KMS-11 (cell line): ENCODE data around the gene MGAT3.

ENCODE experiments used
- H2AFZ ChIP-seq: fragments of 200-600 bp; sonication (generic); 2 replicates; pipeline ENCODE4 v1.6.1; 2016; ENCODE audit warnings: antibody characterized with exemption, mixed run types, low read depth
- H3K27ac ChIP-seq: fragments of 200-600 bp; sonication (generic); 2 replicates; pipeline ENCODE4 v1.6.1; 2016; ENCODE audit warnings: mild to moderate bottlenecking, mixed run types
- H3K27me3 ChIP-seq: fragments of 200-600 bp; sonication (generic); 2 replicates; pipeline ENCODE4 v1.6.1; 2017; ENCODE audit warnings: mild to moderate bottlenecking, low read depth, mixed run types, moderate library complexity; ENCODE audit not compliant: insufficient read depth
- H3K36me3 ChIP-seq: fragments of 200-600 bp; sonication (generic); 2 replicates; pipeline ENCODE4 v1.6.1; 2017; ENCODE audit warnings: mild to moderate bottlenecking, mixed run types; ENCODE audit not compliant: insufficient read depth
- H3K4me1 ChIP-seq: fragments of 200-600 bp; sonication (generic); 2 replicates; pipeline ENCODE4 v1.6.1; 2016; ENCODE audit warnings: mild to moderate bottlenecking, low read depth, mixed run types; ENCODE audit not compliant: poor library complexity, severe bottlenecking
- H3K4me2 ChIP-seq: fragments of 200-600 bp; sonication (generic); 2 replicates; pipeline ENCODE4 v1.7.0; 2016; ENCODE audit warnings: mild to moderate bottlenecking, mixed run types
- H3K4me3 ChIP-seq: fragments of 200-600 bp; sonication (generic); IDR thresholded peaks from 2 replicates; pipeline ENCODE4 v1.6.1; 2017; ENCODE audit warnings: low read depth, low read length, mixed read lengths; ENCODE audit not compliant: insufficient read depth
- H3K79me2 ChIP-seq: fragments of 200-600 bp; sonication (generic); 2 replicates; pipeline ENCODE4 v1.6.1; 2016; ENCODE audit warnings: low read depth, mixed run types; ENCODE audit not compliant: insufficient read depth
- H3K9ac ChIP-seq: fragments of 200-600 bp; sonication (generic); 2 replicates; pipeline ENCODE4 v1.6.1; 2016; ENCODE audit warnings: mild to moderate bottlenecking, mixed run types
- H4K20me1 ChIP-seq: fragments of 200-600 bp; sonication (generic); 2 replicates; pipeline ENCODE4 v1.6.1; 2016; ENCODE audit warnings: mild to moderate bottlenecking, mixed run types; ENCODE audit not compliant: insufficient read depth
- TF ChIP-seq, protein P1 (sequence below): fragments of 200-600 bp; sonication (generic); conservative IDR thresholded peaks from 2 replicates; pipeline ENCODE4 v1.6.1; 2017; ENCODE audit warnings: low read depth, mild to moderate bottlenecking, antibody characterized with exemption, low read length, moderate library complexity, mixed read lengths

Gene MGAT3

GRCh38 chr22:39419096-39419495 lies 37.7 kb upstream of the MGAT3 start:
- Histone ChIP-seq H3K4me3 (no peak overlapping the region), H3K79me2 (no peaks in the 10 kb centered on the region), H3K9ac (no peak overlapping the region), H3K27me3 (no peaks in the 10 kb centered on the region), H4K20me1 (no peaks in the 10 kb centered on the region), H3K27ac (no peak overlapping the region), H3K4me2 (no peak overlapping the region), H3K36me3 (no peaks in the 10 kb centered on the region; the same call in 1 of the 2 replicates), H2AFZ (no peak overlapping the region), H3K4me1 (no peaks in the 10 kb centered on the region)
- TF ChIP-seq, protein P1, sequence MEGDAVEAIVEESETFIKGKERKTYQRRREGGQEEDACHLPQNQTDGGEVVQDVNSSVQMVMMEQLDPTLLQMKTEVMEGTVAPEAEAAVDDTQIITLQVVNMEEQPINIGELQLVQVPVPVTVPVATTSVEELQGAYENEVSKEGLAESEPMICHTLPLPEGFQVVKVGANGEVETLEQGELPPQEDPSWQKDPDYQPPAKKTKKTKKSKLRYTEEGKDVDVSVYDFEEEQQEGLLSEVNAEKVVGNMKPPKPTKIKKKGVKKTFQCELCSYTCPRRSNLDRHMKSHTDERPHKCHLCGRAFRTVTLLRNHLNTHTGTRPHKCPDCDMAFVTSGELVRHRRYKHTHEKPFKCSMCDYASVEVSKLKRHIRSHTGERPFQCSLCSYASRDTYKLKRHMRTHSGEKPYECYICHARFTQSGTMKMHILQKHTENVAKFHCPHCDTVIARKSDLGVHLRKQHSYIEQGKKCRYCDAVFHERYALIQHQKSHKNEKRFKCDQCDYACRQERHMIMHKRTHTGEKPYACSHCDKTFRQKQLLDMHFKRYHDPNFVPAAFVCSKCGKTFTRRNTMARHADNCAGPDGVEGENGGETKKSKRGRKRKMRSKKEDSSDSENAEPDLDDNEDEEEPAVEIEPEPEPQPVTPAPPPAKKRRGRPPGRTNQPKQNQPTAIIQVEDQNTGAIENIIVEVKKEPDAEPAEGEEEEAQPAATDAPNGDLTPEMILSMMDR = no peak

- no peaks in the 10 kb centered on the region; the same call in 1 of the 2 replicates for H3K36me3 ChIP-seq
- no peak overlapping the region for H3K27ac ChIP-seq
Observed at GRCh38 chr22:39419911-39420310, 36.9 kb upstream of the MGAT3 start.

DNA sequence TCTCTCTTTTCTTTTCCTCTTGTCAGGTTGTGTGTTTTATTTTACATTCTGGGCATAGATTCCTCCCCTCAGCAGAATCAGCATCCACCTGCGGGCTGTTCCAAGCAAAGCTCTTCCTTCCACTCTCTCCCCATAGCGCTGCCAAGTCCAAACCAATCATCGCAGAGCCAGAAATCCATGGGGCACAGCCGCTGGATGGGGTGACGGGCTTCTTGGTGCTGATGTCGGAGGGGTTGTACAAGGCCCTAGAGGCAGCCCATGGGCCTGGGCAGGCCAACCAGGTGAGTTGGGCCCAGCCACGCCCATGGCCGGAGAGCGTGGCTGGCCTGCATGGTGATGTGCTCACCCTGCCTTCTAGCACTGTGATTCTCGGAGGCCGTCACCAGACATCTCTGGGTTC lies 35.1 kb upstream of the MGAT3 start:
- no peaks in the 10 kb centered on the region; the same call in 1 of the 2 replicates for H3K36me3 ChIP-seq

More at GRCh38 chr22:39419911-39420310, 36.9 kb upstream of the MGAT3 start:
- Histone ChIP-seq H3K4me1 (no peaks in the 10 kb centered on the region), H3K4me2 (no peak overlapping the region), H3K79me2 (no peaks in the 10 kb centered on the region), H3K9ac (no peak overlapping the region), H2AFZ (no peak overlapping the region), H3K27me3 (no peaks in the 10 kb centered on the region), H3K4me3 (no peak overlapping the region), H4K20me1 (no peaks in the 10 kb centered on the region)
- TF ChIP-seq, protein P1 = no peak

GRCh38 chr22:39422101-39422500 lies 34.7 kb upstream of the MGAT3 start:
- H3K79me2 ChIP-seq = no peaks in the 10 kb centered on the region
- no peak overlapping the region for H3K4me2 ChIP-seq
- H3K4me1 ChIP-seq = peaks cover 11% of the 10 kb centered on the region
- TF ChIP-seq, protein P1 = no peak
- H3K9ac ChIP-seq = no peak overlapping the region
- H2AFZ ChIP-seq = no peak overlapping the region
- H3K4me3 ChIP-seq = no peak overlapping the region
- H4K20me1 ChIP-seq = no peaks in the 10 kb centered on the region
- H3K27me3 ChIP-seq = no peaks in the 10 kb centered on the region
- H3K36me3 ChIP-seq = no peaks in the 10 kb centered on the region; the same call in 1 of the 2 replicates
- H3K27ac ChIP-seq = no peak overlapping the region

More for the DNA sequence above, 35.1 kb upstream of the MGAT3 start:
- Histone ChIP-seq H4K20me1 (no peaks in the 10 kb centered on the region), H3K4me2 (no peak overlapping the region), H3K4me1 (peaks cover 7% of the 10 kb centered on the region), H3K4me3 (no peak overlapping the region), H3K9ac (no peak overlapping the region), H2AFZ (no peak overlapping the region), H3K79me2 (no peaks in the 10 kb centered on the region), H3K27me3 (no peaks in the 10 kb centered on the region), H3K27ac (no peak overlapping the region)
- TF ChIP-seq, protein P1 = no peak
